ENCODE measurements around the gene NME1. TPM values are rescaled to one million over a fixed set of nuclear protein-coding genes. Genes with fewer than 3 reads are reported as not detected.

NME1 gene
- total and polyA plus RNA-seq, 5 donors from 2014 or later, result 14.1 to 72.3 (median 49.8) TPM

DNA sequence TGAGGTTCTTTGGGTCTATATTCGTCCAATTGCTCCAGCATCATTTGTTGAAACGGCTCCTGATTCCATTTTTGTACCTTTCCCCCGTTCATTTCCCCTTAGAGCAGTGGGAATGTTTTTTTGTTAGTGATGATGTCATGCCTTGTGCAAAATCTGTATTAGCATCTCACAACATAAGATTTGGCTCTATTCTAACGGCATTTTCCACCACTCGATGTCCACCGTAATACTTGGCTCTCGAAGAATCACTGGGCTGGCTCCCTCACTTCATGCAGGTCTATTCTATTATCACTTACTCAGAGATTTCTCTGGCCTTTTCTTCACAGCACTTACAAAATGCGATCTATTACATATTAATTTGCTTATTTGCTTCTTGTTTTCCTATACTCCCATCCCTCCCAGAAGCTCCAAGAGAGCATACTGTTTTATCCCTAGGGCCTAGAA, 571 bp upstream of the NME1 start:
- Histone ChIP-seq H3K36me3 (ENCODE audit: control insufficient read depth, insufficient read depth, low read length) (peaks cover 3% of the 10 kb centered on the region), H3K9me3 (ENCODE audit: control insufficient read depth in 2 of 2, low read length in 2 of 2) (no peaks in the 10 kb centered on the region), H3K4me3 (ENCODE audit: low read depth, low read length) (peak overlapping the region; percentile 87), H3K27ac (ENCODE audit: insufficient read depth, low read length, poor library complexity, severe bottlenecking) (peak overlapping the region; percentile 85), H3K4me1 (ENCODE audit: control insufficient read depth, insufficient read depth, low read length, poor library complexity, severe bottlenecking) (peaks cover 18% of the 10 kb centered on the region), H3K27me3 (ENCODE audit: control insufficient read depth, insufficient read depth, low read length) (no peaks in the 10 kb centered on the region)
- ATAC-seq (ENCODE audit: low read depth in 2 of 2) (no peak), DNase-seq (no peak)
- Mint-ChIP-seq H3K27me3 (no peaks in the 10 kb centered on the region), H3K27ac (no peak overlapping the region), H3K4me1 (peaks cover 0 to 9% (median 4%) of the 10 kb centered on the region in 4 donors), H3K4me3 (no peak overlapping the region), H3K36me3 (peaks cover 6% of the 10 kb centered on the region), H3K9me3 (no peaks in the 10 kb centered on the region)

DNA sequence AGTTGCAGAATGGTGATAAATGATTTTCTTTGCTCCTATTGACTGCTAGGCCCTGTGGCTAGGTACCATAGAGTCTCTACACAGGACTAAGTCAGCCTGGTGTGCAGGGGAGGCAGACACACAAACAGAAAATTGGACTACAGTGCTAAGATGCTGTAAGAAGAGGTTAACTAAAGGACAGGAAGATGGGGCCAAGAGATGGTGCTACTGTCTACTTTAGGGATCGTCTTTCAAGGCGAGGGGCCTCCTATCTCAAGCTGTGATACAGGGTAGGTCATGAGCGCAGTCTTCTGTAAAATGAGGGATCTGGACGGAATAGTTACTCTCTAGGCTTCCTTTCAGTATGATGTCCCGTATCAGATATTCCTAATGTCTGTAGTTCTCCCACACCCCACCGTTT, 817 bp downstream of the NME1 start:
- H3K27me3 Mint-ChIP-seq, result no peaks in the 10 kb centered on the region
- no peaks in the 10 kb centered on the region for H3K9me3 Mint-ChIP-seq
- DNase-seq, result peak in 1 of 3 donors; percentile 47

DNA sequence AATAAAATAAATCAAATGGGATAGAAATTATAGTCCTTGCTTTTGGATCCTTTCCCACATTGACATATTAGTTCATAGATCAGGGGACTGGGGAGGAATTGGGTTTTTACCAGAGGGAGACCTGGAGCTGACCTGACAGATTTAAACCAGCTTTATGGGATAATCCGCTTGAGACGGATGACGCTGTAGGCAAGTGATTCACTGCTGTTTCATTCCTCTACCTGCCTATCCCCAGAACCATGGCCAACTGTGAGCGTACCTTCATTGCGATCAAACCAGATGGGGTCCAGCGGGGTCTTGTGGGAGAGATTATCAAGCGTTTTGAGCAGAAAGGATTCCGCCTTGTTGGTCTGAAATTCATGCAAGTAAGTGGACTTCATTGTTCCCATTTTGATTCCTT, 2.1 kb downstream of the NME1 start:
- Mint-ChIP-seq H3K4me1 (peaks cover 0 to 9% (median 4%) of the 10 kb centered on the region in 4 donors), H3K36me3 (peaks cover 14% of the 10 kb centered on the region), H3K9me3 (no peaks in the 10 kb centered on the region), H3K27me3 (no peaks in the 10 kb centered on the region), H3K4me3 (peak overlapping the region in 2 of 4 donors; percentile 14 to 34), H3K27ac (no peak overlapping the region)
- Histone ChIP-seq H3K4me3 (ENCODE audit: low read depth, low read length) (no peak overlapping the region), H3K4me1 (ENCODE audit: control insufficient read depth, insufficient read depth, low read length, poor library complexity, severe bottlenecking) (peaks cover 18% of the 10 kb centered on the region), H3K36me3 (ENCODE audit: control insufficient read depth, insufficient read depth, low read length) (peaks cover 7% of the 10 kb centered on the region), H3K27me3 (ENCODE audit: control insufficient read depth, insufficient read depth, low read length) (no peaks in the 10 kb centered on the region), H3K27ac (ENCODE audit: insufficient read depth, low read length, poor library complexity, severe bottlenecking) (no peak overlapping the region), H3K9me3 (ENCODE audit: control insufficient read depth in 2 of 2, low read length in 2 of 2) (no peaks in the 10 kb centered on the region)
- no peak for DNase-seq
- no peak for ATAC-seq (ENCODE audit: low read depth in 2 of 2)

More for the DNA sequence above, 817 bp downstream of the NME1 start:
- no peak for ATAC-seq (ENCODE audit: low read depth in 2 of 2)
- Histone ChIP-seq H3K27me3 (ENCODE audit: control insufficient read depth, insufficient read depth, low read length) (no peaks in the 10 kb centered on the region), H3K36me3 (ENCODE audit: control insufficient read depth, insufficient read depth, low read length) (peaks cover 3% of the 10 kb centered on the region), H3K9me3 (ENCODE audit: control insufficient read depth in 2 of 2, low read length in 2 of 2) (no peaks in the 10 kb centered on the region), H3K27ac (ENCODE audit: insufficient read depth, low read length, poor library complexity, severe bottlenecking) (no peak overlapping the region), H3K4me1 (ENCODE audit: control insufficient read depth, insufficient read depth, low read length, poor library complexity, severe bottlenecking) (peaks cover 18% of the 10 kb centered on the region), H3K4me3 (ENCODE audit: low read depth, low read length) (peak overlapping the region; percentile 85)
- peaks cover 6% of the 10 kb centered on the region for H3K36me3 Mint-ChIP-seq
- H3K4me3 Mint-ChIP-seq, result no peak overlapping the region
- H3K27ac Mint-ChIP-seq, result no peak overlapping the region
- peaks cover 0 to 9% (median 4%) of the 10 kb centered on the region in 4 donors for H3K4me1 Mint-ChIP-seq

DNA sequence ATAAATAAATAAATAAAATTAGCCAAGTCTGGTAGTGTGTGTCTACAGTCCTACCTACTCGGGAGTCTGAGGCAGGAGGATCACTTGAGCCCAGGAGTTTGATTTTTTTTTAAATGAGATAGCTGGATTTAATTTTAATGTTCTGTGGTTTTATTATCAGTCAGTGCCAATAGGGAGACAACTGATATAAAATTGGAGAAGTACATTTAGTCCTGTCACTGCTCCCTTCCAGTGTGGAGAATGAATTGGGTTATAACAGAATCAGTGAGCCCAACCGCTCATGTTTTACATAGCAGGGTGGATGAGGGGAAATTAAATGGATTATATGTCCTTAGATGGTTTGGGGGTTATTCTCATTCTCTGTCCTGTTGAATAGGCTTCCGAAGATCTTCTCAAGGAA, 6.2 kb downstream of the NME1 start:
- H3K27ac ChIP-seq (ENCODE audit: insufficient read depth, low read length, poor library complexity, severe bottlenecking), result no peak overlapping the region
- peak overlapping the region in 1 of 3 donors; percentile 69 for H3K27ac Mint-ChIP-seq
- H3K36me3 ChIP-seq (ENCODE audit: control insufficient read depth, insufficient read depth, low read length), result peaks cover 22% of the 10 kb centered on the region
- peaks cover 30% of the 10 kb centered on the region for H3K36me3 Mint-ChIP-seq
- H3K4me3 ChIP-seq (ENCODE audit: low read depth, low read length), result no peak overlapping the region
- H3K4me3 Mint-ChIP-seq, result peak overlapping the region in 1 of 4 donors; percentile 79
- H3K4me1 ChIP-seq (ENCODE audit: control insufficient read depth, insufficient read depth, low read length, poor library complexity, severe bottlenecking), result peaks cover 3% of the 10 kb centered on the region
- ATAC-seq (ENCODE audit: low read depth in 2 of 2), result no peak
- peaks cover 0 to 10% (median 4%) of the 10 kb centered on the region in 4 donors for H3K4me1 Mint-ChIP-seq
- DNase-seq, result no peak
- no peaks in the 10 kb centered on the region for H3K9me3 ChIP-seq (ENCODE audit: control insufficient read depth in 2 of 2, low read length in 2 of 2)
- no peaks in the 10 kb centered on the region for H3K27me3 Mint-ChIP-seq
- no peaks in the 10 kb centered on the region for H3K9me3 Mint-ChIP-seq
- H3K27me3 ChIP-seq (ENCODE audit: control insufficient read depth, insufficient read depth, low read length), result no peaks in the 10 kb centered on the region

DNA sequence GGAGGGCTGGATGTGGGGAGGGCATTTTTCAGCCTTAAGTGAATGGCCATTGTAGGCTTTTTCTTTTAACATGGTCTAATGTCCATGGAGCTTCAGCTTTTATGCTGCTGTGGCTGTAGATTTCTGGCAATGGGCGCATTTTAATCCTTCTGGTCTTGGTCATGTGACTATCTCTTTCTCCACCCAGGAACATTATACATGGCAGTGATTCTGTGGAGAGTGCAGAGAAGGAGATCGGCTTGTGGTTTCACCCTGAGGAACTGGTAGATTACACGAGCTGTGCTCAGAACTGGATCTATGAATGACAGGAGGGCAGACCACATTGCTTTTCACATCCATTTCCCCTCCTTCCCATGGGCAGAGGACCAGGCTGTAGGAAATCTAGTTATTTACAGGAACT, 8.2 kb downstream of the NME1 start:
- ATAC-seq (ENCODE audit: low read depth in 2 of 2), result no peak
- Histone ChIP-seq H3K36me3 (ENCODE audit: control insufficient read depth, insufficient read depth, low read length) (peaks cover 22% of the 10 kb centered on the region), H3K27me3 (ENCODE audit: control insufficient read depth, insufficient read depth, low read length) (no peaks in the 10 kb centered on the region), H3K9me3 (ENCODE audit: control insufficient read depth in 2 of 2, low read length in 2 of 2) (no peaks in the 10 kb centered on the region), H3K27ac (ENCODE audit: insufficient read depth, low read length, poor library complexity, severe bottlenecking) (no peak overlapping the region), H3K4me3 (ENCODE audit: low read depth, low read length) (no peak overlapping the region), H3K4me1 (ENCODE audit: control insufficient read depth, insufficient read depth, low read length, poor library complexity, severe bottlenecking) (no peaks in the 10 kb centered on the region)
- H3K4me1 Mint-ChIP-seq, result peaks cover 0 to 13% (median 12%) of the 10 kb centered on the region in 4 donors
- H3K9me3 Mint-ChIP-seq, result no peaks in the 10 kb centered on the region
- no peak for DNase-seq
- no peak overlapping the region for H3K4me3 Mint-ChIP-seq
- peaks cover 27% of the 10 kb centered on the region for H3K36me3 Mint-ChIP-seq
- H3K27me3 Mint-ChIP-seq, result no peaks in the 10 kb centered on the region
- H3K27ac Mint-ChIP-seq, result peak overlapping the region in 1 of 3 donors; percentile 62

DNA sequence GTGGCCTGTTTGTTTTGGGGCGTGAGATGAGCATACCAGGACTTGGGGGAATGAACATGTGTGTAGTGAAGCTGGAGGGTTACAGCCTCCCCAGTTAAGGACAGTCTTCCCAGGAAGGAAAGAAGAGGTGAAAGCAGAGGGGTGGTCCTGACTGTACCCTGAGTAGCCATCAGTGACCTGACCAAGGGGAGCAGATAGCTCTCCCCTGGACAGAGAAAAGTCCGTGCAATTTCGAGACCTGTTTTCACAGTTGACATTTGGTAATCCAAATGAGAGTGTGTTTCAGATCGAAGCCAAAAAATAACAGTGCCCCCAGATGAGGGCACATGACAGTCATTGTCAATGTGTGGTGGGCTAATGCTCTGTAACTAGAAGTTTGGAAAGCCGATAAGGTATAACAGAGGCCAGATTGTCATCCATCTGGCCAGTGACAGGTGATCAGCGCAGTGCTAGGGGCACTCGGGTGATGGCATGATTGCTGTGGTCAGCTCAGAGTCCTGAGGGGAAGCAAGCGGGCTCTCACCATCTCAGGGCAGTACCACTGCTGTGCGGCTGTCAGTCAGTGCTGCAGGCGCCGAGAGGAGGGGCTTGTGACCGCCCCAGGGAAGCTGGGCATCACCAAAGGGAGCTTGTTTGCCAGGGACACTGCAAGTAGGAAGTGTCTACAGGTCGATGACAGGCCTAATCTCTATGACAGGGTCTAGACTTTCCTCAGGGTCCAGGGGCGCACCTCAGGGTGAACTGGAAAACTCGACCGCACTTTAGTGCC, 11.7 kb downstream of the NME1 start:
- H3K27ac ChIP-seq (ENCODE audit: insufficient read depth, low read length, poor library complexity, severe bottlenecking), result peak overlapping the region; percentile 83
- Mint-ChIP-seq H3K4me3 (peak overlapping the region; percentile 91 to 98 (median 94)), H3K36me3 (peaks cover 30% of the 10 kb centered on the region), H3K4me1 (peaks cover 0 to 35% (median 20%) of the 10 kb centered on the region in 4 donors), H3K9me3 (no peaks in the 10 kb centered on the region), H3K27ac (peak overlapping the region; percentile 98 to 99 (median 99)), H3K27me3 (no peaks in the 10 kb centered on the region)
- ATAC-seq (ENCODE audit: low read depth in 2 of 2) (no peak), DNase-seq (no peak)
- H3K9me3 ChIP-seq (ENCODE audit: control insufficient read depth in 2 of 2, low read length in 2 of 2), result no peaks in the 10 kb centered on the region
- H3K36me3 ChIP-seq (ENCODE audit: control insufficient read depth, insufficient read depth, low read length), result peaks cover 24% of the 10 kb centered on the region
- H3K4me3 ChIP-seq (ENCODE audit: low read depth, low read length), result no peak overlapping the region
- no peaks in the 10 kb centered on the region for H3K27me3 ChIP-seq (ENCODE audit: control insufficient read depth, insufficient read depth, low read length)
- H3K4me1 ChIP-seq (ENCODE audit: control insufficient read depth, insufficient read depth, low read length, poor library complexity, severe bottlenecking), result peaks cover 7% of the 10 kb centered on the region

DNA sequence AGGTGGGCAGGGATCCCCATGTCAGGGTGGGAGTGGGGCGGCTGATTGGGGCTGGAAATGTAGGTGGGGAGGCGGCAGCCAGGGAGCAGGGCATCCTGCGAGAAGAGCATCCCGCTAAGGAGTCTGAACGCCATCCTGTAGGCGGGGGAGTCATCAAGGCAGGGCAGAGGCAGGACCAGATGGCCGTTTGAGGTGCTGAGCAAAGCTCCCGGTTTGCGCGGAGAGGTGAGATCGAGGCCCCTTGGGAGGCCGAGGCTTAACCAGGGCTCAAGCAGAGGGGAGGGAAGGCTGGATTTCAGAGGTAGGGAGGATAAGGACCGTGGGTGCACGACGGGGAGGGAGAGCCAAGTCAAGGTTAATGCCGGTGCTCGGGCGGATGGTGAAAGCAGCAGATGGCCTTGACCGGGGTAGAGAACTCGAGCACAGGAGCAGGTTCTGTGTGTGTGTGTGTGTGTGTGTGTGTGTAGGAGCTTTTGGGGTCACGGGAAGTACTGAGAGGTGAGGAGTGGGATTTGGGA, 12.4 kb downstream of the NME1 start:
- DNase-seq (peak in 1 of 3 donors; percentile 45), ATAC-seq (ENCODE audit: low read depth in 2 of 2) (peak; percentile 19 to 22)
- H3K36me3 ChIP-seq (ENCODE audit: control insufficient read depth, insufficient read depth, low read length), result peaks cover 23% of the 10 kb centered on the region
- peaks cover 26% of the 10 kb centered on the region for H3K36me3 Mint-ChIP-seq
- H3K4me3 ChIP-seq (ENCODE audit: low read depth, low read length), result peak overlapping the region; percentile 75
- no peaks in the 10 kb centered on the region for H3K9me3 ChIP-seq (ENCODE audit: control insufficient read depth in 2 of 2, low read length in 2 of 2)
- peaks cover 7% of the 10 kb centered on the region for H3K4me1 ChIP-seq (ENCODE audit: control insufficient read depth, insufficient read depth, low read length, poor library complexity, severe bottlenecking)
- peaks cover 0 to 35% (median 20%) of the 10 kb centered on the region in 4 donors for H3K4me1 Mint-ChIP-seq
- no peaks in the 10 kb centered on the region for H3K27me3 Mint-ChIP-seq
- H3K27me3 ChIP-seq (ENCODE audit: control insufficient read depth, insufficient read depth, low read length), result no peaks in the 10 kb centered on the region
- peak overlapping the region; percentile 98 to 99 (median 99) for H3K27ac Mint-ChIP-seq
- no peaks in the 10 kb centered on the region for H3K9me3 Mint-ChIP-seq
- peak overlapping the region; percentile 83 for H3K27ac ChIP-seq (ENCODE audit: insufficient read depth, low read length, poor library complexity, severe bottlenecking)
- peak overlapping the region; percentile 91 to 98 (median 94) for H3K4me3 Mint-ChIP-seq
